CD4-positive, alpha-beta T cell treated with Interleukin-6 for 4 hours (primary cell): ENCODE data around the gene FOXK2.

ENCODE experiments used
- DNase-seq: peaks from one replicate; pipeline ENCODE4 v3.0.0-alpha.2; 2020; ENCODE audit warnings: mixed read lengths

FOXK2 gene

GRCh38 chr17:82645516-82645915, 126.0 kb downstream of the FOXK2 start:
- DNase-seq, result no peak

GRCh38 chr17:82647593-82648164, 128.1 kb downstream of the FOXK2 start:
- DNase-seq, result peak; percentile 42

GRCh38 chr17:82648165-82648668, 128.7 kb downstream of the FOXK2 start, which contains the start of gene WDR45B:
Gene WDR45B, minus strand, starts transcription at chr17:82648444. Its CDS starts 104 bp downstream, at chr17:82648340.
- peak; percentile 95 for DNase-seq

- DNase-seq, result no peak
Measured at GRCh38 chr17:82648742-82649331, 129.3 kb downstream of the FOXK2 start.

GRCh38 chr17:82649501-82650261, 130.1 kb downstream of the FOXK2 start:
- no peak for DNase-seq

GRCh38 chr17:82650723-82651122, 131.2 kb downstream of the FOXK2 start:
- no peak for DNase-seq

GRCh38 chr17:82653651-82654528, 134.4 kb downstream of the FOXK2 start:
- no peak for DNase-seq
